ENCODE data around the gene MAPK8IP1.

GRCh38 chr11:45889555-45889954 lies 4.1 kb downstream of the MAPK8IP1 start:
- TF ChIP-seq, protein P1, sequence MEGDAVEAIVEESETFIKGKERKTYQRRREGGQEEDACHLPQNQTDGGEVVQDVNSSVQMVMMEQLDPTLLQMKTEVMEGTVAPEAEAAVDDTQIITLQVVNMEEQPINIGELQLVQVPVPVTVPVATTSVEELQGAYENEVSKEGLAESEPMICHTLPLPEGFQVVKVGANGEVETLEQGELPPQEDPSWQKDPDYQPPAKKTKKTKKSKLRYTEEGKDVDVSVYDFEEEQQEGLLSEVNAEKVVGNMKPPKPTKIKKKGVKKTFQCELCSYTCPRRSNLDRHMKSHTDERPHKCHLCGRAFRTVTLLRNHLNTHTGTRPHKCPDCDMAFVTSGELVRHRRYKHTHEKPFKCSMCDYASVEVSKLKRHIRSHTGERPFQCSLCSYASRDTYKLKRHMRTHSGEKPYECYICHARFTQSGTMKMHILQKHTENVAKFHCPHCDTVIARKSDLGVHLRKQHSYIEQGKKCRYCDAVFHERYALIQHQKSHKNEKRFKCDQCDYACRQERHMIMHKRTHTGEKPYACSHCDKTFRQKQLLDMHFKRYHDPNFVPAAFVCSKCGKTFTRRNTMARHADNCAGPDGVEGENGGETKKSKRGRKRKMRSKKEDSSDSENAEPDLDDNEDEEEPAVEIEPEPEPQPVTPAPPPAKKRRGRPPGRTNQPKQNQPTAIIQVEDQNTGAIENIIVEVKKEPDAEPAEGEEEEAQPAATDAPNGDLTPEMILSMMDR (IDR thresholded peaks at IDR 0.05), result no peak
- TF ChIP-seq POLR2A (IDR thresholded peaks at IDR 0.05) (no peak), EP300 (IDR thresholded peaks at IDR 0.05) (no peak)

Measured in stomach (tissue), 4 donors.